ENCODE data around the gene BIVM. TPM values are rescaled to one million over a fixed set of nuclear protein-coding genes. Genes with fewer than 3 reads are reported as not detected.
A peak's percentile ranks its signal among the peaks of the same experiment; 100 is the strongest.

The BIVM gene
- total RNA-seq, 1 experiment from 2014 or later, result 14.9 TPM

- Mint-ChIP-seq H3K9me3 (ENCODE audit: unreplicated experiment) (no peaks in the 10 kb centered on the region), H3K27ac (ENCODE audit: unreplicated experiment) (no peak overlapping the region), H3K36me3 (ENCODE audit: insufficient read depth, unreplicated experiment) (no peaks in the 10 kb centered on the region), H3K27me3 (ENCODE audit: insufficient read depth, unreplicated experiment) (no peaks in the 10 kb centered on the region), H3K4me1 (ENCODE audit: low read depth, unreplicated experiment) (no peaks in the 10 kb centered on the region), H3K4me3 (ENCODE audit: unreplicated experiment) (no peak overlapping the region)
- peak; percentile 31 to 54 for DNase-seq
- CTCF ChIA-PET, result interaction anchor here (0.7 kb wide), 1 partner anchor 236 kb away, joined by 3 read pairs; no protein-coding TSS in a partner anchor
- POLR2A ChIA-PET, result interaction anchor here (0.6 kb wide), 1 partner anchor 235 kb away, joined by 3 read pairs; no protein-coding TSS in a partner anchor
- Histone ChIP-seq H3K27me3 (replicated peaks; ENCODE audit: control insufficient read depth, insufficient read depth, low read length) (no peaks in the 10 kb centered on the region), H3K36me3 (ENCODE audit: control insufficient read depth, insufficient read depth, low read length) (no peaks in the 10 kb centered on the region), H3K9me3 (no peaks in the 10 kb centered on the region), H3K4me1 (no peaks in the 10 kb centered on the region), H3K4me3 (ENCODE audit: low read depth, low read length) (no peak overlapping the region)
- no peak for TF ChIP-seq CTCF (IDR thresholded peaks at IDR 0.05; ENCODE audit: insufficient read depth in 1 of 2, low read depth in 1 of 2, low read length in 1 of 2, severe bottlenecking in 1 of 2, unreplicated experiment in 1 of 2)
- no TSS peak for BruUV-seq (replicated peaks)
- intact Hi-C loops (cut with micrococcal nuclease; ENCODE audit: unreplicated experiment), result loop anchor here (2.0 kb wide), 1 partner anchor 32 kb away; the partner anchor contains the start of genes BIVM and POGLUT2
Measured at GRCh38 chr13:102830646-102831045, 31.7 kb downstream of the BIVM start.

GRCh38 chr13:102836471-102836870, 37.6 kb downstream of the BIVM start:
- H3K27me3 ChIP-seq (replicated peaks; ENCODE audit: control insufficient read depth, insufficient read depth, low read length), result no peaks in the 10 kb centered on the region
- H3K36me3 Mint-ChIP-seq (ENCODE audit: insufficient read depth, unreplicated experiment), result no peaks in the 10 kb centered on the region
- no peak overlapping the region for H3K27ac Mint-ChIP-seq (ENCODE audit: unreplicated experiment)
- no peaks in the 10 kb centered on the region for H3K9me3 ChIP-seq
- H3K36me3 ChIP-seq (ENCODE audit: control insufficient read depth, insufficient read depth, low read length), result no peaks in the 10 kb centered on the region
- no TSS peak for BruUV-seq (replicated peaks)
- TF ChIP-seq CTCF (IDR thresholded peaks at IDR 0.05; ENCODE audit: insufficient read depth in 1 of 2, low read depth in 1 of 2, low read length in 1 of 2, severe bottlenecking in 1 of 2, unreplicated experiment in 1 of 2), result no peak
- no peak overlapping the region for H3K4me3 Mint-ChIP-seq (ENCODE audit: unreplicated experiment)
- H3K4me3 ChIP-seq (ENCODE audit: low read depth, low read length), result no peak overlapping the region
- no peaks in the 10 kb centered on the region for H3K9me3 Mint-ChIP-seq (ENCODE audit: unreplicated experiment)
- ChIA-PET POLR2A (no interaction called here), CTCF (no interaction called here)
- peaks cover 7% of the 10 kb centered on the region for H3K4me1 Mint-ChIP-seq (ENCODE audit: low read depth, unreplicated experiment)
- DNase-seq, result no peak
- H3K4me1 ChIP-seq, result no peaks in the 10 kb centered on the region
- intact Hi-C loops (cut with micrococcal nuclease; ENCODE audit: unreplicated experiment), result no loop called here
- H3K27me3 Mint-ChIP-seq (ENCODE audit: insufficient read depth, unreplicated experiment), result no peaks in the 10 kb centered on the region

- no peak for TF ChIP-seq CTCF (IDR thresholded peaks at IDR 0.05; ENCODE audit: insufficient read depth in 1 of 2, low read depth in 1 of 2, low read length in 1 of 2, severe bottlenecking in 1 of 2, unreplicated experiment in 1 of 2)
- Histone ChIP-seq H3K4me1 (no peaks in the 10 kb centered on the region), H3K36me3 (ENCODE audit: control insufficient read depth, insufficient read depth, low read length) (no peaks in the 10 kb centered on the region), H3K27me3 (replicated peaks; ENCODE audit: control insufficient read depth, insufficient read depth, low read length) (no peaks in the 10 kb centered on the region), H3K9me3 (no peaks in the 10 kb centered on the region), H3K4me3 (ENCODE audit: low read depth, low read length) (no peak overlapping the region)
- Mint-ChIP-seq H3K4me1 (ENCODE audit: low read depth, unreplicated experiment) (peaks cover 7% of the 10 kb centered on the region), H3K4me3 (ENCODE audit: unreplicated experiment) (no peak overlapping the region), H3K27me3 (ENCODE audit: insufficient read depth, unreplicated experiment) (no peaks in the 10 kb centered on the region), H3K9me3 (ENCODE audit: unreplicated experiment) (no peaks in the 10 kb centered on the region), H3K27ac (ENCODE audit: unreplicated experiment) (no peak overlapping the region), H3K36me3 (ENCODE audit: insufficient read depth, unreplicated experiment) (no peaks in the 10 kb centered on the region)
- CTCF ChIA-PET, result no interaction called here
- no peak for DNase-seq
- intact Hi-C loops (cut with micrococcal nuclease; ENCODE audit: unreplicated experiment), result no loop called here
- POLR2A ChIA-PET, result no interaction called here
- no TSS peak for BruUV-seq (replicated peaks)
Measured at GRCh38 chr13:102838273-102838672, 39.4 kb downstream of the BIVM start.
